Activated CD8-positive, alpha-beta T cell treated with anti-CD3 and anti-CD28 coated beads for 36 hours (primary cell): Measurements from ENCODE around the gene CPPED1. TPM values are rescaled to one million over a fixed set of nuclear protein-coding genes. Genes with fewer than 3 reads are reported as not detected.

Source experiments
- ATAC-seq: fragments of 200-7000 bp; cut with Tn5 transposase; one replicate; pipeline ENCODE4 v1.10.0; 2021; ENCODE audit warnings: mild to moderate bottlenecking, moderate library complexity
- CTCF ChIA-PET: fragments of 350-600 bp; sonication (Branson Sonifier 250); formaldehyde crosslinking; loops from one replicate; lab custom pipeline; 2021; ENCODE audit warnings: antibody characterized with exemption; lab: Charles Lee
- POLR2A ChIA-PET: fragments of 350-600 bp; sonication (Branson Sonifier 250); formaldehyde crosslinking; loops from one replicate; lab custom pipeline; 2021; ENCODE audit warnings: antibody characterized with exemption; lab: Charles Lee
- DNase-seq: peaks from one replicate; pipeline ENCODE4 v3.0.0-alpha.2; 2020
- H3K27ac Mint-ChIP-seq: one replicate; pipeline ENCODE4 v1.8.0; 2021; ENCODE audit warnings: mild to moderate bottlenecking, mixed read lengths
- H3K27me3 Mint-ChIP-seq: one replicate; pipeline ENCODE4 v1.8.0; 2021; ENCODE audit warnings: mixed read lengths
- H3K36me3 Mint-ChIP-seq: one replicate; pipeline ENCODE4 v1.8.0; 2021; ENCODE audit warnings: low read depth, mixed read lengths
- H3K4me1 Mint-ChIP-seq: one replicate; pipeline ENCODE4 v1.8.0; 2021; ENCODE audit warnings: low read depth, mixed read lengths
- H3K4me3 Mint-ChIP-seq: one replicate; pipeline ENCODE4 v1.8.0; 2021; ENCODE audit warnings: mild to moderate bottlenecking, moderate library complexity, mixed read lengths
- H3K9me3 Mint-ChIP-seq: one replicate; pipeline ENCODE4 v1.8.0; 2021; ENCODE audit warnings: mixed read lengths
- intact Hi-C: fragments of 100-400 bp; cut with micrococcal nuclease; formaldehyde crosslinking; loops from one replicate; pipeline ENCODE4 v1.10.0; 2022
- total RNA-seq, 2 experiments: library from RNA; stranded (reverse); gene quantifications; one replicate each; pipeline ENCODE4 v1.2.3, GENCODE V29; 2021
- TF ChIP-seq, protein P1 (sequence below): fragments of 200-600 bp; IDR thresholded peaks from one replicate; pipeline ENCODE4 v1.8.0; 2022; ENCODE audit warnings: antibody characterized with exemption, mild to moderate bottlenecking

Gene CPPED1
- total RNA-seq, 2 experiments from 2014 or later: 5.0 to 5.7 TPM

DNA sequence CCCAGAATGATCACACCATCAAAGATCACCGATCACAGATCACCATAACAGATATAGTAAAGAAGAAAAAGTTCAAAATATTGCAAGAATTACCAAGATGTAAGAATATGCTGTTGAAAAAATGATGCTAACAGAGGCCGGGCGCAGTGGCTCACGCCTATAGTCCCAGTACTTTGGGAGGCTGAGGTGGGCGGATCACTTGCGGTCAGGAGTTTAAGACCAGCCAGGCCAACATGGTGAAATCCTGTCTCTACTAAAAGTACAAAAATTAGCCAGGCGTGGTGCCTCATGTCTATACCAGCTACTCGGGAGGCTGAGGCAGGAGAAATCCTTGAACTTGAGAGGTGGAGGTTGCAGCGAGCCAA is 53.2 kb downstream of the CPPED1 start:
- CTCF ChIA-PET: interaction anchor here (1.0 to 1.2 kb wide), 2 partner anchors 31 to 65 kb away, joined by 3 to 4 read pairs; no protein-coding TSS in a partner anchor
- intact Hi-C loops: no loop called here
- H3K4me1 Mint-ChIP-seq: peaks cover 44% of the 10 kb centered on the region
- H3K9me3 Mint-ChIP-seq: peaks cover 9% of the 10 kb centered on the region
- POLR2A ChIA-PET: interaction anchor here (1.8 kb wide), 1 partner anchor 53 kb away, joined by 5 read pairs; no protein-coding TSS in a partner anchor
- H3K27ac Mint-ChIP-seq: peak overlapping the region; percentile 90
- H3K27me3 Mint-ChIP-seq: no peaks in the 10 kb centered on the region
- H3K4me3 Mint-ChIP-seq: no peak overlapping the region
- DNase-seq: peak; percentile 42
- peaks cover 11% of the 10 kb centered on the region for H3K36me3 Mint-ChIP-seq
- TF ChIP-seq, protein P1, sequence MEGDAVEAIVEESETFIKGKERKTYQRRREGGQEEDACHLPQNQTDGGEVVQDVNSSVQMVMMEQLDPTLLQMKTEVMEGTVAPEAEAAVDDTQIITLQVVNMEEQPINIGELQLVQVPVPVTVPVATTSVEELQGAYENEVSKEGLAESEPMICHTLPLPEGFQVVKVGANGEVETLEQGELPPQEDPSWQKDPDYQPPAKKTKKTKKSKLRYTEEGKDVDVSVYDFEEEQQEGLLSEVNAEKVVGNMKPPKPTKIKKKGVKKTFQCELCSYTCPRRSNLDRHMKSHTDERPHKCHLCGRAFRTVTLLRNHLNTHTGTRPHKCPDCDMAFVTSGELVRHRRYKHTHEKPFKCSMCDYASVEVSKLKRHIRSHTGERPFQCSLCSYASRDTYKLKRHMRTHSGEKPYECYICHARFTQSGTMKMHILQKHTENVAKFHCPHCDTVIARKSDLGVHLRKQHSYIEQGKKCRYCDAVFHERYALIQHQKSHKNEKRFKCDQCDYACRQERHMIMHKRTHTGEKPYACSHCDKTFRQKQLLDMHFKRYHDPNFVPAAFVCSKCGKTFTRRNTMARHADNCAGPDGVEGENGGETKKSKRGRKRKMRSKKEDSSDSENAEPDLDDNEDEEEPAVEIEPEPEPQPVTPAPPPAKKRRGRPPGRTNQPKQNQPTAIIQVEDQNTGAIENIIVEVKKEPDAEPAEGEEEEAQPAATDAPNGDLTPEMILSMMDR: no peak
- peak; percentile 14 for ATAC-seq

GRCh38 chr16:12749076-12749475 is 54.6 kb downstream of the CPPED1 start:
- H3K4me1 Mint-ChIP-seq: peaks cover 44% of the 10 kb centered on the region
- H3K9me3 Mint-ChIP-seq: peaks cover 19% of the 10 kb centered on the region
- ChIA-PET CTCF (interaction anchor here (1.1 kb wide), 1 partner anchor 19 kb away, joined by 4 read pairs; no protein-coding TSS in a partner anchor), POLR2A (interaction anchor here (1.0 to 1.8 kb wide), 2 partner anchors 9 to 54 kb away, joined by 3 to 5 read pairs; no protein-coding TSS in a partner anchor)
- no peak overlapping the region for H3K4me3 Mint-ChIP-seq
- TF ChIP-seq, protein P1: no peak
- peak overlapping the region; percentile 90 for H3K27ac Mint-ChIP-seq
- intact Hi-C loops: no loop called here
- DNase-seq: no peak
- no peaks in the 10 kb centered on the region for H3K27me3 Mint-ChIP-seq
- no peak for ATAC-seq
- H3K36me3 Mint-ChIP-seq: peaks cover 18% of the 10 kb centered on the region

GRCh38 chr16:12747827-12748226 is 55.9 kb downstream of the CPPED1 start:
- intact Hi-C loops: no loop called here
- TF ChIP-seq, protein P1: no peak
- DNase-seq (no peak), ATAC-seq (no peak)
- Mint-ChIP-seq H3K4me3 (no peak overlapping the region), H3K4me1 (peaks cover 35% of the 10 kb centered on the region), H3K27me3 (no peaks in the 10 kb centered on the region), H3K9me3 (peaks cover 19% of the 10 kb centered on the region), H3K36me3 (peaks cover 18% of the 10 kb centered on the region), H3K27ac (no peak overlapping the region)
- ChIA-PET POLR2A (no interaction called here), CTCF (no interaction called here)

- POLR2A ChIA-PET: no interaction called here
- H3K36me3 Mint-ChIP-seq: peaks cover 18% of the 10 kb centered on the region
- H3K9me3 Mint-ChIP-seq: peaks cover 19% of the 10 kb centered on the region
- peaks cover 33% of the 10 kb centered on the region for H3K4me1 Mint-ChIP-seq
- ATAC-seq (no peak), DNase-seq (no peak)
- CTCF ChIA-PET: no interaction called here
- intact Hi-C loops: no loop called here
- TF ChIP-seq, protein P1: no peak
- H3K27me3 Mint-ChIP-seq: no peaks in the 10 kb centered on the region
- no peak overlapping the region for H3K27ac Mint-ChIP-seq
- H3K4me3 Mint-ChIP-seq: no peak overlapping the region
Measured at GRCh38 chr16:12747261-12747660, 56.4 kb downstream of the CPPED1 start.

DNA sequence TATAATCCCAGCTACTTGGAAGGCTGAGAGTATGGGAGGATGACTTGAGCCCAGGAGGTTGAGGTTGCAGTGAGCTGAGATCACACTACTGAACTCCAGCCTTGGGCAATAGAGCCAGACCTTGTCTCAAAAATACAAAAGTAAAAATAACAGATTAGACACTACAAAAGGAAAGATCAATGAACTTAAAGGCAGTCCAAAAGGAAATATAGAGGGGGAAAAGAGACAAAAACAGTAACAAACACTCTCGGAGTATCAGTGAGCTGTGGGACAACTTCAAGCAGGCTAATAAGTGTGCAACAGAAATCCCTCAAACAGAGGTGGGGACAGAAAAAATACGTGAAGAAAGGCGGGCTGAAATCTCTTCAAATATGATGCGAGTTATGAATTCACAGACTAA is 58.8 kb downstream of the CPPED1 start:
- DNase-seq (no peak), ATAC-seq (no peak)
- TF ChIP-seq, protein P1: no peak
- Mint-ChIP-seq H3K27me3 (no peaks in the 10 kb centered on the region), H3K4me3 (no peak overlapping the region), H3K9me3 (peaks cover 17% of the 10 kb centered on the region), H3K4me1 (peaks cover 10% of the 10 kb centered on the region), H3K36me3 (peaks cover 16% of the 10 kb centered on the region), H3K27ac (no peak overlapping the region)
- intact Hi-C loops: no loop called here
- CTCF ChIA-PET: interaction anchor here (1.3 to 1.6 kb wide), 2 partner anchors 16 to 170 kb away, joined by 3 read pairs; no protein-coding TSS in a partner anchor
- POLR2A ChIA-PET: no interaction called here
